ENCODE measurements around the gene GAS2.
A peak's percentile ranks its signal among the peaks of the same experiment; 100 is the strongest.
"Not testable (repeated sequence)": the region's sequence is repeated elsewhere in the genome, so short reads cannot be mapped to it uniquely, and the experiment has no call there.

Gene GAS2

DNA sequence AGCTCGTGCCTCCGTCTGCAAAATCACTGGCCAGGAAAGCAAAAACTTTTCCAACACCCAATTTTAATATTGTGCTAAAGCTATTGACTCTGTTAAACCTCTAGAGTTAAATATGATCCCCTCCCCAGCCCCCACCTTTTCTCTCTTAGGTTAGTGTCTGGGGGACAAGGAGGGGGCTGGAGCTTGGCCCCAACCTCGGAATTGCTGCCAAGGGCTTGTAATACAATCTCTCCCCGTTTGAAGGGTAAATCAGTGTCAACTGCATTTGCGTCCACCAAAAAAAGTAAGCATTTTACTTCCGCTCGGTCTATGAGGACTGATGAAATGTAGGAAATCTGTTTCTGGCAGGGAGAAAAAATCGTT lies at the start of gene GAS2:
Gene GAS2 (plus strand): TSS at position 287 of the 363 bp plus-strand sequence. CDS start 8,259 bp downstream, outside the sequence.
- peaks cover 18% of the 10 kb centered on the region for H3K27me3 Mint-ChIP-seq

DNA sequence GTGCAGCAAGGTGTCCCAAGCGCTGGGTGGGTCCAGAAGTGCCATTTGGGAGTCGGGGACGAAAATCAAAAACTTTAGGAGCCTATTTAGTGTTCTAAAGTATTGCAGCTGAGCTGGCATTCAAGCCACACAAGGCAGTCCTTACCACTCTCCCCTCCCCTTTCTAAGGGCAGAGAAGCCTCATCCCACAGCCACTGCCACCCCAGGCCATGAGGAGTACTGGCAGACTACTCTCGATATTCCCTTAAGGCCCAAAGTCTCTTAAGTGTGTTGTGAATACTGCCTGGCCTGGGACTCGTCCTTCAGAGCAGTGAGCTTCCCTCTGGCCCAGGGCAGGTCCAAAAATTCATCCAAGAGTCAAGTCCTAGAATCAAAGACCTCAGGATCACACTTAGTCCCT lies 48.5 kb upstream of the GAS2 start:
- Mint-ChIP-seq H3K27me3 (no peaks in the 10 kb centered on the region), H3K4me3 (no peak overlapping the region), H3K27ac (no peak overlapping the region), H3K9me3 (peaks cover 11% of the 10 kb centered on the region), H3K4me1 (peaks cover 12% of the 10 kb centered on the region), H3K36me3 (peaks cover 24% of the 10 kb centered on the region)
- ATAC-seq (ENCODE audit: low read depth) (no peak), DNase-seq (ENCODE audit: low spot score in 2 of 2) (no peak)

More for the DNA sequence above, at the start of gene GAS2:
- Mint-ChIP-seq H3K36me3 (no peaks in the 10 kb centered on the region), H3K27ac (no peak within 1 kb of the TSS), H3K9me3 (no peaks in the 10 kb centered on the region), H3K4me1 (peaks cover 9% of the 10 kb centered on the region), H3K4me3 (peak within 1 kb of the TSS; percentile 30)
- DNase-seq (ENCODE audit: low spot score in 2 of 2) (no peak), ATAC-seq (ENCODE audit: low read depth) (no peak)

- Mint-ChIP-seq H3K27ac (peak overlapping the region; percentile 94), H3K4me1 (peaks cover 15% of the 10 kb centered on the region), H3K27me3 (no peaks in the 10 kb centered on the region), H3K9me3 (peaks cover 2% of the 10 kb centered on the region), H3K4me3 (peak overlapping the region; percentile 99), H3K36me3 (peaks cover 18% of the 10 kb centered on the region)
- peak; percentile 44 for ATAC-seq (ENCODE audit: low read depth)
- DNase-seq (ENCODE audit: low spot score in 2 of 2): peak in 1 of 2 donors; percentile 50
Measured at GRCh38 chr11:22624742-22625447, 41.5 kb upstream of the GAS2 start.

DNA sequence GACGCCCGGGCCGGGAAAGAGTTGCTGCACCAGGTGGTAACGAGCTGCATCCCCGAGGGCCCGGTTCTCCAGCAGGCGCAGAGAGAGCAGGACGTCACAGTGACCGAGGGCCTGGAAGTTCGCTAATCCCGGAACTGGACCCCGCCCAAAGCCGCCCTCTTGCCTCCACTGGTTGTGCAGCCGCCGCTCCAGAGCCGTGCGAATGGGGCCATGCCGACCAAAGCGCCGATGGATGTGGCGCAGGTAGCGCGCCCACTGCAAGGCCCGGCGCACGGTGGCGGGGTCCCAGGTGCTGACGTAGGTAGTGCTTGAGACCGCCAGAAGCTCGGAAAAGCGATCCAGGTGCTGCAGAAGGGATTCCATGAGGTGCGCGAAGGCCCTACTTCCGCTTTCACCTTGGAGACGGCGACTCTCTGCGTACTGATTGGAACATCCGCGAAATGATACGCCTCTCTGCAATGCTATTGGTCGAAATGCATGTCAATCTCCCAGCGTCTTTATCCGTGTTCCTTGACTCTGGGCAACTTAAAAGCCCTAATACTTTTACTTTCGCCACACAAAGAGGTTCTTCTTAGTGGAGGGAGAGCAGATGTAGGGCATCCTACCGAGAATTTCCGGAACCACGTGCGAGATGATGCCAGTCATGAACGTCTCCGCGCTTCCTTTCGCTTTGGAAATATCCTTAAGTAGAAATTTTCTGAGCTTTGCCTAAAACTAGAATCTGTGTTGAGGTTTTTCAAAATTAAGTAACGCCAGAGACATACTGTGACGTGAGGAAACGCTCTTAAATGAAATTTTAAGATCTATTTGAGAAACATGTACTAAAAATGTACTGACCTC lies 40.7 kb upstream of the GAS2 start, which contains the start of gene FANCF:
Gene FANCF (minus strand): TSS at position 376 of the 840 bp plus-strand sequence. CDS start 13 bp downstream, at position 363.
- H3K4me3 Mint-ChIP-seq: peak within 1 kb of the TSS; percentile 99
- peak within 1 kb of the TSS; percentile 94 for H3K27ac Mint-ChIP-seq
- ATAC-seq (ENCODE audit: low read depth) (peak; percentile 90), DNase-seq (ENCODE audit: low spot score in 2 of 2) (peak; percentile 91 to 98)
- no peaks in the 10 kb centered on the region for H3K27me3 Mint-ChIP-seq
- peaks cover 2% of the 10 kb centered on the region for H3K9me3 Mint-ChIP-seq
- peaks cover 14% of the 10 kb centered on the region for H3K36me3 Mint-ChIP-seq
- H3K4me1 Mint-ChIP-seq: peaks cover 19% of the 10 kb centered on the region

- Mint-ChIP-seq H3K36me3 (peaks cover 5% of the 10 kb centered on the region), H3K4me3 (peak overlapping the region; percentile 2), H3K9me3 (peaks cover 2% of the 10 kb centered on the region), H3K27ac (no peak overlapping the region), H3K27me3 (no peaks in the 10 kb centered on the region), H3K4me1 (peaks cover 17% of the 10 kb centered on the region)
- ATAC-seq (ENCODE audit: low read depth) (no peak), DNase-seq (ENCODE audit: low spot score in 2 of 2) (no peak)
Measured at GRCh38 chr11:22626573-22627239, 39.7 kb upstream of the GAS2 start.

GRCh38 chr11:22627421-22627820 lies 39.0 kb upstream of the GAS2 start:
- Mint-ChIP-seq H3K9me3 (peaks cover 2% of the 10 kb centered on the region), H3K27ac (no peak overlapping the region), H3K4me3 (no peak overlapping the region), H3K4me1 (peaks cover 13% of the 10 kb centered on the region), H3K27me3 (no peaks in the 10 kb centered on the region), H3K36me3 (peaks cover 1% of the 10 kb centered on the region)
- no peak for DNase-seq (ENCODE audit: low spot score in 2 of 2)
- ATAC-seq (ENCODE audit: low read depth): no peak

GRCh38 chr11:22633354-22633902 lies 33.0 kb upstream of the GAS2 start:
- DNase-seq (ENCODE audit: low spot score in 2 of 2): no peak
- no peak overlapping the region for H3K27ac Mint-ChIP-seq
- H3K4me3 Mint-ChIP-seq: no peak overlapping the region
- H3K27me3 Mint-ChIP-seq: no peaks in the 10 kb centered on the region
- H3K36me3 Mint-ChIP-seq: peaks cover 3% of the 10 kb centered on the region
- no peak for ATAC-seq (ENCODE audit: low read depth)
- H3K4me1 Mint-ChIP-seq: peaks cover 9% of the 10 kb centered on the region
- no peaks in the 10 kb centered on the region for H3K9me3 Mint-ChIP-seq

GRCh38 chr11:22634897-22635629 lies 31.3 kb upstream of the GAS2 start:
- H3K27ac Mint-ChIP-seq: no peak overlapping the region
- peaks cover 3% of the 10 kb centered on the region for H3K36me3 Mint-ChIP-seq
- H3K4me1 Mint-ChIP-seq: peaks cover 9% of the 10 kb centered on the region
- ATAC-seq (ENCODE audit: low read depth): no peak
- no peak overlapping the region for H3K4me3 Mint-ChIP-seq
- DNase-seq (ENCODE audit: low spot score in 2 of 2): no peak
- no peaks in the 10 kb centered on the region for H3K9me3 Mint-ChIP-seq
- no peaks in the 10 kb centered on the region for H3K27me3 Mint-ChIP-seq

GRCh38 chr11:22635689-22636088 lies 30.7 kb upstream of the GAS2 start:
- ATAC-seq (ENCODE audit: low read depth) (no peak), DNase-seq (ENCODE audit: low spot score in 2 of 2) (no peak)
- Mint-ChIP-seq H3K27ac (no peak overlapping the region), H3K4me1 (peaks cover 5% of the 10 kb centered on the region), H3K4me3 (no peak overlapping the region), H3K36me3 (peaks cover 3% of the 10 kb centered on the region), H3K27me3 (no peaks in the 10 kb centered on the region), H3K9me3 (no peaks in the 10 kb centered on the region)

- no peaks in the 10 kb centered on the region for H3K36me3 Mint-ChIP-seq
- DNase-seq (ENCODE audit: low spot score in 2 of 2): no peak
- no peaks in the 10 kb centered on the region for H3K4me1 Mint-ChIP-seq
- no peak overlapping the region for H3K4me3 Mint-ChIP-seq
- no peak overlapping the region for H3K27ac Mint-ChIP-seq
- H3K9me3 Mint-ChIP-seq: no peaks in the 10 kb centered on the region
- no peak for ATAC-seq (ENCODE audit: low read depth)
- H3K27me3 Mint-ChIP-seq: no peaks in the 10 kb centered on the region
Measured at GRCh38 chr11:22640862-22641261, 25.5 kb upstream of the GAS2 start.

DNA sequence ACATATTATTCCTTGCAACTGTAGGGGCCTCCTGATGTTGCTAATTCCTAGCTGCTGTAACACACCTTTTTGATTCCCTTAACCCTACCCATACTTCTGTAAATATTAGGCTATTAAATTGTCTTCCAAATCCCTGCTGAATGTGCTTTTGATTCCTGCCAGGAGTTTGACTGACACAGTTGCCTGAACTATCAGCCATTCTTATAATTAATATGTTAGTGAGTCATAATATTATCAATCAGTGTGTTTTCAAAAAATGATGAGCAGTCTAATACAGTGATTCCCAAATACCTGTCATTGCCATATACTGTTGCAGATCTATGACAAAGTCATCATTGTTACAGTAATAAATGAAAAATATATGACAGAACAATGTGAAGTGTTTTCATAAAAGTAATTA lies 24.9 kb upstream of the GAS2 start:
- Mint-ChIP-seq H3K9me3 (no peaks in the 10 kb centered on the region), H3K27ac (no peak overlapping the region), H3K4me3 (no peak overlapping the region), H3K4me1 (no peaks in the 10 kb centered on the region), H3K27me3 (no peaks in the 10 kb centered on the region), H3K36me3 (no peaks in the 10 kb centered on the region)
- DNase-seq (ENCODE audit: low spot score in 2 of 2): no peak
- ATAC-seq (ENCODE audit: low read depth): no peak

- not testable (repeated sequence) for H3K27ac Mint-ChIP-seq; ATAC-seq (ENCODE audit: low read depth); H3K9me3 Mint-ChIP-seq; DNase-seq (ENCODE audit: low spot score in 2 of 2); H3K36me3 Mint-ChIP-seq; H3K4me1 Mint-ChIP-seq; H3K27me3 Mint-ChIP-seq; H3K4me3 Mint-ChIP-seq
Measured at GRCh38 chr11:22652346-22652745, 14.1 kb upstream of the GAS2 start.

DNA sequence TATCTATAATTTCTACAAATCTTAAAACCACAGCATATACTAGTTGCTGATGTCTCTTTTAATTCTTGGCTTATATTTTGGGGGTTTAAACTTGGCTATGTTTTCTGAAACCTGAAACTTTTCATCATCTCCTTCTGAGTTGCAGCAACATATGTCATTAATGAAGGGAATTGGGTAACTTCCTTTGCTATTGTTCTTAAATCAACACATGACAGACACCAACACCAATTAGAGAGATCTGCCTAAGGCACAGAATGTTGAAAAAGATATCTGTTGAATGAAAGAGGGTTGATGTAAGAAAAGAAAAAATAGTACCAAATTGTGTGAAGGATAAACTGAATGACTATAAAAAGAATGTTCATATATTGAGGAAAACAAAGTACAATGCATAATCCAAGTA lies 10.3 kb upstream of the GAS2 start:
- DNase-seq (ENCODE audit: low spot score in 2 of 2): no peak
- Mint-ChIP-seq H3K4me1 (peaks cover 8% of the 10 kb centered on the region), H3K36me3 (peaks cover 11% of the 10 kb centered on the region), H3K27me3 (peaks cover 5% of the 10 kb centered on the region), H3K27ac (no peak overlapping the region), H3K4me3 (no peak overlapping the region), H3K9me3 (peaks cover 3% of the 10 kb centered on the region)
- ATAC-seq (ENCODE audit: low read depth): no peak

Data from memory B cell (primary cell).